ENCODE measurements around the gene TNFAIP8L2.
"Not testable (repeated sequence)": the region's sequence is repeated elsewhere in the genome, so short reads cannot be mapped to it uniquely, and the experiment has no call there.

TNFAIP8L2 gene

DNA sequence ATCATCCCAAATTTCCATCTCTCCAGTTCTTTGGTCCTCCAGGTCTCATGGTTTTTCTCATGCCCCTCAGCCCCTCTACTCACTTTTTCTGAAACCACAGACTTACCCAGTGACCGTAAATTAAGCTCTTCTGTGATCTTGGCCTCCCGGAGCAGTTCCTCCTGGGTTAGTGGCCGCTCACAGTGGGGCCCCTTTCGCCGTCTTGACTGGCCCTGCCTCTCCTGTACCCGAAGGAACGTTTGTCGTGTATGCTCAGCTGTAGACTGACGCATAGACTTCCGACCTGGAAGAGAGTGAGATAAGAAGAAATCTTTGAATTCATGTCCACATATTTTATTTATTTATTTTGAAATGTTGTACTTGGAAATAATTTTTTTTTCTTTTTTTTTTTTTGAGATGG lies 27.8 kb downstream of the TNFAIP8L2 start:
- Histone ChIP-seq H3K4me1 (ENCODE audit: insufficient read depth, low read length) (peaks cover 9% of the 10 kb centered on the region), H3K4me3 (ENCODE audit: low read length) (no peak overlapping the region), H3K9me3 (ENCODE audit: low read length) (no peaks in the 10 kb centered on the region), H3K36me3 (ENCODE audit: insufficient read depth, low read length) (peaks cover 71% of the 10 kb centered on the region), H2AFZ (ENCODE audit: low read depth, low read length) (no peak overlapping the region), H3K27me3 (ENCODE audit: insufficient read depth, low read length) (no peaks in the 10 kb centered on the region)

- H3K9me3 ChIP-seq (ENCODE audit: low read length) = no peaks in the 10 kb centered on the region
- no peaks in the 10 kb centered on the region for H3K27me3 ChIP-seq (ENCODE audit: insufficient read depth, low read length)
- no peak overlapping the region for H2AFZ ChIP-seq (ENCODE audit: low read depth, low read length)
- peaks cover 11% of the 10 kb centered on the region for H3K4me1 ChIP-seq (ENCODE audit: insufficient read depth, low read length)
- H3K4me3 ChIP-seq (ENCODE audit: low read length) = no peak overlapping the region
- H3K36me3 ChIP-seq (ENCODE audit: insufficient read depth, low read length) = peaks cover 47% of the 10 kb centered on the region
Measured at GRCh38 chr1:151187205-151187604, 30.8 kb downstream of the TNFAIP8L2 start.

DNA sequence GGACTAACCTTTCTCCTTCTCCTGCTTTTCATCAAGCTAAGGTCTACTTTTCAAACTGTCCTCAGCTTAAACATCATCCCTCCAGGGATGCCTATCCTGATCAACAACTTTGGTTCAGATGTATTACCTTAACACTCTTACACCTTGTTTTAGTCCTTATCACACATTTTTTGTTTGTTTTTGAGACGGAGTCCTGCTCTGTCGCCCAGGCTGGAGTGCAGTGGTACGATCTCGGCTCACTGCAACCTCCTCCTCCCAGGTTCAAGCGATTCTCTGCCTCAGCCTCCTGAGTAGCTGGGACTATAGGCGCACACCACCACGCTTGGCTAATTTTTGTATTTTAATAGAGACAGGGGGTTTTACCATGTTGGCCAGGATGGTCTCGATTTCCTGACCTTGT lies 32.2 kb downstream of the TNFAIP8L2 start:
- H3K4me3 ChIP-seq (ENCODE audit: low read length) = peak overlapping the region; percentile 79
- H3K36me3 ChIP-seq (ENCODE audit: insufficient read depth, low read length) = peaks cover 34% of the 10 kb centered on the region
- not testable (repeated sequence) for H3K9me3 ChIP-seq (ENCODE audit: low read length); H2AFZ ChIP-seq (ENCODE audit: low read depth, low read length); H3K27me3 ChIP-seq (ENCODE audit: insufficient read depth, low read length)
- H3K4me1 ChIP-seq (ENCODE audit: insufficient read depth, low read length) = peaks cover 11% of the 10 kb centered on the region

- H3K9me3 ChIP-seq (ENCODE audit: low read length) = no peaks in the 10 kb centered on the region
- peak within 1 kb of the TSS; percentile 79 for H3K4me3 ChIP-seq (ENCODE audit: low read length)
- no peaks in the 10 kb centered on the region for H3K27me3 ChIP-seq (ENCODE audit: insufficient read depth, low read length)
- peaks cover 11% of the 10 kb centered on the region for H3K4me1 ChIP-seq (ENCODE audit: insufficient read depth, low read length)
- peak within 1 kb of the TSS; percentile 29 for H2AFZ ChIP-seq (ENCODE audit: low read depth, low read length)
- H3K36me3 ChIP-seq (ENCODE audit: insufficient read depth, low read length) = peaks cover 23% of the 10 kb centered on the region
Measured at GRCh38 chr1:151189637-151190445, 33.4 kb downstream of the TNFAIP8L2 start, which contains the start of gene VPS72. Gene VPS72 (minus strand): TSS chr1:151190197. CDS start chr1:151190121, 76 bp downstream.

GRCh38 chr1:151192047-151192446 lies 35.6 kb downstream of the TNFAIP8L2 start:
- Histone ChIP-seq H2AFZ (ENCODE audit: low read depth, low read length) (no peak overlapping the region), H3K9me3 (ENCODE audit: low read length) (no peaks in the 10 kb centered on the region), H3K36me3 (ENCODE audit: insufficient read depth, low read length) (peaks cover 6% of the 10 kb centered on the region), H3K4me1 (ENCODE audit: insufficient read depth, low read length) (peaks cover 11% of the 10 kb centered on the region), H3K4me3 (ENCODE audit: low read length) (no peak overlapping the region), H3K27me3 (ENCODE audit: insufficient read depth, low read length) (no peaks in the 10 kb centered on the region)

DNA sequence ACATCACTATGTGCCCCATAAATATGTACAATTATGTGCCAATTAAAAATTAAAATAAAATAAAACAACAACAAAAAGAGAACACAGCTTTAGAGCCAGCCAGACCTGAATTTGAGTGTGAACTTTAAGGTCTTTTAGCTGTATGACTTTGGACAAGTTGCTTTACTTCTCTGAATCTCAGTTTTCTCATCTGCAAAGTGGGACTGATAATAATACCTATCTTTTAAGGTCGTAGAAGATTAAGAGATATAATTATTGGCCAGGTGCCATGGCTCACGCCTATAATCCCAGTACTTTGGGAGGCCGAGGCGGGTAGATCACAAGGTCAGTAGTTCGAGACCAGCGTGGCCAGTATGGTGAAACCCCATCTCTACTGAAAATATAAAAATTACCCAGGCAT lies 36.9 kb downstream of the TNFAIP8L2 start:
- Histone ChIP-seq H3K4me1 (ENCODE audit: insufficient read depth, low read length) (peaks cover 13% of the 10 kb centered on the region), H3K9me3 (ENCODE audit: low read length) (no peaks in the 10 kb centered on the region), H3K27me3 (ENCODE audit: insufficient read depth, low read length) (no peaks in the 10 kb centered on the region), H3K4me3 (ENCODE audit: low read length) (no peak overlapping the region), H3K36me3 (ENCODE audit: insufficient read depth, low read length) (no peaks in the 10 kb centered on the region), H2AFZ (ENCODE audit: low read depth, low read length) (no peak overlapping the region)

- Histone ChIP-seq H2AFZ (ENCODE audit: low read depth, low read length) (no peak overlapping the region), H3K4me1 (ENCODE audit: insufficient read depth, low read length) (peaks cover 7% of the 10 kb centered on the region), H3K27me3 (ENCODE audit: insufficient read depth, low read length) (no peaks in the 10 kb centered on the region), H3K4me3 (ENCODE audit: low read length) (no peak overlapping the region), H3K9me3 (ENCODE audit: low read length) (no peaks in the 10 kb centered on the region), H3K36me3 (ENCODE audit: insufficient read depth, low read length) (no peaks in the 10 kb centered on the region)
Measured at GRCh38 chr1:151193856-151194255, 37.4 kb downstream of the TNFAIP8L2 start.

DNA sequence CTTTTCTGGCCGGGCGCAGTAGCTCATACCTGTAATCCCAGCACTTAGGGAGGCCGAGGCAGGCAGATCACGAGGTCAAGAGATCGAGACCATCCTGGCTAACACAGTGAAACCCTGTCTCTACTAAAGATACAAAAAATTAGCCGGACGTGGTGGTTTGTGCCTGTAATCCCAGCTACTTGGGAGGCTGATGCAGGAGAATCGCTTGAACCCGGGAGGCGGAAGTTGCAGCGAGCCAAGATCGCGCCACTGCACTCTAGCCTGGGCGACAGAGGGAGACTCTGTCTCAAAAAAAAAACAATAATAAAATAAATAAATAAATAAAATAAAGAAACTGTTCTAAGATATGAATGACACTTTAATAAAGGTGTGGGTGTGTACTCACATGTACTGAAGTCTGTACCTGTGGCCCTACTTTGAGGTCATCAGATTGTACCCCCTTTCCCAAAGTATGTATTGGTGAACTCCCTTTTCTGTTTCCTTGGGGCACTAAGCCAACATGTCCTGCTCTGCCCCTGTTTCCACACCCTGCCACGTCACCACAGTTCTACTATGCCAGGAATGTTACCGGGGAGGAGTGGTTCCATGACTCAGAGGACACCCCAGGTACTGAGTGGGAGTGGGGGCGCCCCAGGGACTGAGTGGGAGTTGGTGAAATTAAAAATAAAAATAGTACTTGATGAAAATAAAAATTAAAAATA lies 38.6 kb downstream of the TNFAIP8L2 start:
- not testable (repeated sequence) for H3K9me3 ChIP-seq (ENCODE audit: low read length); H2AFZ ChIP-seq (ENCODE audit: low read depth, low read length); H3K4me3 ChIP-seq (ENCODE audit: low read length); H3K36me3 ChIP-seq (ENCODE audit: insufficient read depth, low read length); H3K27me3 ChIP-seq (ENCODE audit: insufficient read depth, low read length); H3K4me1 ChIP-seq (ENCODE audit: insufficient read depth, low read length)

DNA sequence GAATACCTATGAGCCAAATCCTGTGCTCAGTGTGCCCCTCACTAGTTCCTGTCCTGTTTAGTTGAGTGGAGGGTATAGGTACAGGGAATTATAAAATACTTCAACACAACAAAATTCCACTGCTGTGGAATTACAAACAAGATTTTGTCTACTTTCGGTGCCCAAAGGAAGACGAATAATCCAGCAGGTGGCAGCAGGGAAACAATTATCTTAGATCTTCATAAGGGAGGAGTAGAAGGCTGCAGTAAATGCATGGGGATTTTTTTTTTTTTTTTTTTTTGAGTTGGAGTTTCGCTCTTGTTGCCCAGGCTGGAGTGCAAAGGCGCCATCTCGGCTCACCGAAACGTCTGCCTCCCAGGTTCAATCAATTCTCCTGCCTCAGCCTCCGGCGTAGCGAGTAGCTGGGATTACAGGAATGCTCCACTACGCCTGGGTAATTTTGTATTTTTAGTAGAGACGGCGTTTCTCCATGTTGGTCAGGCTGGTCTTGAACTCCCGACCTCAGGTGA lies 39.9 kb downstream of the TNFAIP8L2 start:
- Histone ChIP-seq H3K4me1 (ENCODE audit: insufficient read depth, low read length) (peaks cover 15% of the 10 kb centered on the region), H3K36me3 (ENCODE audit: insufficient read depth, low read length) (no peaks in the 10 kb centered on the region), H2AFZ (ENCODE audit: low read depth, low read length) (no peak overlapping the region), H3K9me3 (ENCODE audit: low read length) (no peaks in the 10 kb centered on the region), H3K4me3 (ENCODE audit: low read length) (no peak overlapping the region), H3K27me3 (ENCODE audit: insufficient read depth, low read length) (no peaks in the 10 kb centered on the region)

DNA sequence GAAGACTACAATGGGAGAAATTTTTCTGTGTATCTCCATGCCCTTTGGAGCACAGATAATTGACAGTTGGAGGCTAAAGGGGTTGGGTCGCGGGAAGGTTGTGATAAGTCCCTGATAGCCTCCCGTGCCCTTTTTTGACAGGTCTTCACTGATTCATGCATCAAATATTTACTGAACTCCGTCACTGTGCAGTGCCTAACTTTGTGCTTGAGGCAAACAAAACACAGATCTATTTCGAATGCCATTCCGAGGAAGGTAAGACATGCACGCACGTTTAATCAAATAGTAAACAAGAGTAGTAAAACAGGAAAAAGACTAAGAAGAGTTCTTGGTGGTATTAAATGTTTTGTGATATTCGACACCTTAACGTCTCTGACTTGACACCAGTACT lies 41.4 kb downstream of the TNFAIP8L2 start:
- Histone ChIP-seq H3K36me3 (ENCODE audit: insufficient read depth, low read length) (peaks cover 11% of the 10 kb centered on the region), H3K4me1 (ENCODE audit: insufficient read depth, low read length) (peaks cover 17% of the 10 kb centered on the region), H3K27me3 (ENCODE audit: insufficient read depth, low read length) (no peaks in the 10 kb centered on the region), H2AFZ (ENCODE audit: low read depth, low read length) (peak overlapping the region; percentile 42), H3K4me3 (ENCODE audit: low read length) (peak overlapping the region; percentile 87), H3K9me3 (ENCODE audit: low read length) (no peaks in the 10 kb centered on the region)

- H3K9me3 ChIP-seq (ENCODE audit: low read length) = no peaks in the 10 kb centered on the region
- peaks cover 15% of the 10 kb centered on the region for H3K36me3 ChIP-seq (ENCODE audit: insufficient read depth, low read length)
- H3K27me3 ChIP-seq (ENCODE audit: insufficient read depth, low read length) = no peaks in the 10 kb centered on the region
- peaks cover 17% of the 10 kb centered on the region for H3K4me1 ChIP-seq (ENCODE audit: insufficient read depth, low read length)
- peak within 1 kb of the TSS; percentile 87 for H3K4me3 ChIP-seq (ENCODE audit: low read length)
- peak within 1 kb of the TSS; percentile 42 for H2AFZ ChIP-seq (ENCODE audit: low read depth, low read length)
Measured at GRCh38 chr1:151198254-151199127, 42.0 kb downstream of the TNFAIP8L2 start, which contains the start of gene PIP5K1A. Gene PIP5K1A (plus strand): TSS chr1:151198552. CDS start chr1:151198997, 445 bp downstream.

- peak overlapping the region; percentile 87 for H3K4me3 ChIP-seq (ENCODE audit: low read length)
- no peak overlapping the region for H2AFZ ChIP-seq (ENCODE audit: low read depth, low read length)
- H3K9me3 ChIP-seq (ENCODE audit: low read length) = no peaks in the 10 kb centered on the region
- no peaks in the 10 kb centered on the region for H3K27me3 ChIP-seq (ENCODE audit: insufficient read depth, low read length)
- H3K4me1 ChIP-seq (ENCODE audit: insufficient read depth, low read length) = peaks cover 17% of the 10 kb centered on the region
- peaks cover 20% of the 10 kb centered on the region for H3K36me3 ChIP-seq (ENCODE audit: insufficient read depth, low read length)
Measured at GRCh38 chr1:151199873-151200581, 43.6 kb downstream of the TNFAIP8L2 start.

Data from neuron (in vitro differentiated cells).